Ascending aorta (tissue), 2 donors: Measurements from ENCODE around the gene ICA1. TPM values are rescaled to one million over a fixed set of nuclear protein-coding genes. Genes with fewer than 3 reads are reported as not detected.

Experiments
- DNase-seq, 2 donors: peaks; one replicate each; pipeline ENCODE4 v3.0.0-alpha.2; 2019; ENCODE audit warnings: low spot score in 2 of 2
- H3K27ac ChIP-seq, 2 donors: fragments of 200-600 bp; sonication (generic); one replicate each; pipeline ENCODE4 v1.5.1; 2016 to 2017; ENCODE audit warnings: mild to moderate bottlenecking in 1 of 2
- H3K27me3 ChIP-seq: fragments of 200-600 bp; sonication (generic); one replicate; pipeline ENCODE4 v1.5.1; 2017
- H3K36me3 ChIP-seq, 2 donors: fragments of 200-600 bp; sonication (generic); one replicate each; pipeline ENCODE4 v1.5.1; 2016
- H3K4me1 ChIP-seq, 2 donors: fragments of 200-600 bp; sonication (generic); one replicate each; pipeline ENCODE4 v1.5.1; 2016 to 2017; ENCODE audit warnings: mild to moderate bottlenecking in 1 of 2
- H3K4me3 ChIP-seq, 2 donors: fragments of 200-600 bp; sonication (generic); one replicate each; pipeline ENCODE4 v1.5.1; 2016 to 2017; ENCODE audit warnings: mild to moderate bottlenecking in 1 of 2
- H3K9me3 ChIP-seq, 2 donors: fragments of 200-600 bp; sonication (generic); one replicate each; pipeline ENCODE4 v1.5.1; 2016
- intact Hi-C: fragments of 100-400 bp; cut with DNase I; formaldehyde crosslinking; loops from one replicate; pipeline ENCODE4 v1.15.1; 2023
- total RNA-seq: library from RNA; depleted of rRNA; stranded (reverse); fragments of >200 nt; gene quantifications from one replicate; pipeline ENCODE4 v1.1.0, GENCODE V29; 2016
- TF ChIP-seq, protein P1 (sequence below), 3 experiments: fragments of 200-600 bp in 2 of 3; fragments of 450-650 bp in 1 of 3; sonication (generic) in 2 of 3; IDR thresholded peaks; one replicate each; pipeline ENCODE4 v1.5.1; 2016 to 2019; ENCODE audit warnings: antibody characterized with exemption in 3 of 3, mild to moderate bottlenecking in 1 of 3, moderate library complexity in 1 of 3

The ICA1 gene
- total RNA-seq, 1 donor from 2014 or later, result 18.3 TPM

DNA sequence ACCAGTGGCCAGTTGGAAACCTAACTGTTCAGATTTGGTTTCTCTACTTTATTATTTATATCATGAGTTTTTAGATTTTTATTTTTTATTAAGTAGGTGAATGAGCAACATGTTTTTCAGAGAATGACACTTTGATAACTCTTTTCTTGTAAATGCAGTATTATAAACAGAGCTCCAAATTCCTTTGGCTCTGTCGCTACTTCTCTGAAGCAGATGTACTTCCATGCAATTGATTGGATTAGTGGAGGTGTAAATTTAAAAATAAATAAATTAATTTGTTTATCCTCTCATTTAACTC lies 34.3 kb upstream of the ICA1 start:
- Histone ChIP-seq H3K27ac (no peak overlapping the region), H3K4me3 (no peak overlapping the region), H3K4me1 (no peaks in the 10 kb centered on the region), H3K9me3 (no peaks in the 10 kb centered on the region), H3K36me3 (no peaks in the 10 kb centered on the region), H3K27me3 (no peaks in the 10 kb centered on the region)
- TF ChIP-seq, protein P1, sequence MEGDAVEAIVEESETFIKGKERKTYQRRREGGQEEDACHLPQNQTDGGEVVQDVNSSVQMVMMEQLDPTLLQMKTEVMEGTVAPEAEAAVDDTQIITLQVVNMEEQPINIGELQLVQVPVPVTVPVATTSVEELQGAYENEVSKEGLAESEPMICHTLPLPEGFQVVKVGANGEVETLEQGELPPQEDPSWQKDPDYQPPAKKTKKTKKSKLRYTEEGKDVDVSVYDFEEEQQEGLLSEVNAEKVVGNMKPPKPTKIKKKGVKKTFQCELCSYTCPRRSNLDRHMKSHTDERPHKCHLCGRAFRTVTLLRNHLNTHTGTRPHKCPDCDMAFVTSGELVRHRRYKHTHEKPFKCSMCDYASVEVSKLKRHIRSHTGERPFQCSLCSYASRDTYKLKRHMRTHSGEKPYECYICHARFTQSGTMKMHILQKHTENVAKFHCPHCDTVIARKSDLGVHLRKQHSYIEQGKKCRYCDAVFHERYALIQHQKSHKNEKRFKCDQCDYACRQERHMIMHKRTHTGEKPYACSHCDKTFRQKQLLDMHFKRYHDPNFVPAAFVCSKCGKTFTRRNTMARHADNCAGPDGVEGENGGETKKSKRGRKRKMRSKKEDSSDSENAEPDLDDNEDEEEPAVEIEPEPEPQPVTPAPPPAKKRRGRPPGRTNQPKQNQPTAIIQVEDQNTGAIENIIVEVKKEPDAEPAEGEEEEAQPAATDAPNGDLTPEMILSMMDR (IDR thresholded peaks at IDR 0.05), result no peak
- DNase-seq, result no peak
- intact Hi-C loops, result no loop called here

DNA sequence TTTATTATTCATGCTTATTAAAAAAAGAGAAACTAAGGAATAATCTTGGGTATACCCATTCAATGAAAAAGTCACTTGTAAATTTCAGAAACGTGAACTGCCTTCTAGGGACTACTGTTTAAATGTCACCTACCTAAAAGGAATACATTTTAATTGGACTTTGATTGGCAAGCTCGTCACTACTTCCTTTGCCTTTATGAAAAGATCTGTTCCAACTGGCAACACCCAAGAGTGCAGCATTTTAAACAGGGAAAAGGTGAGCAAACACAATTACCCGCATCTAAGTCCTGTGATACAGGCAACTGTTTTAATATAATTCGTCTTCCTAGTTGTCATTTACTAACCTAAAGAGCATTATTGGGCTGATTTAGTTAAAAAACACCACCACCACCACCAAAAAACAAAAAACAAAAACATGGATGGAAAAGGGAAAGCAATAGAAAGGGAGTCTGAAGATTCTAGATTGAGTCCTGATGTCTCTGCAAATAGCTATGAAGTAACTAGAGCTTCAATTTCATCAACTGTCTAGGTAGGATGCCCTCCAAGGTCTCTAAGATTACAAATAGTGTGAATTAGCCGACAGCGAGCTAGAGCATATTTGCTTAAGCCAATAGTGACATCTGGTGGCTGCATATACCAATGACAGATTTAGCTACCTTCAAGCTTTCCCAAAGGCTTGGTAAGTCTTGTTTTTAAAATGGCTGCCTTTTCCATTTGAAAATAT lies 33.8 kb upstream of the ICA1 start:
- no peak overlapping the region for H3K4me3 ChIP-seq
- intact Hi-C loops, result no loop called here
- H3K9me3 ChIP-seq, result no peaks in the 10 kb centered on the region
- H3K4me1 ChIP-seq, result no peaks in the 10 kb centered on the region
- H3K27ac ChIP-seq, result no peak overlapping the region
- no peaks in the 10 kb centered on the region for H3K27me3 ChIP-seq
- H3K36me3 ChIP-seq, result no peaks in the 10 kb centered on the region
- TF ChIP-seq, protein P1 (IDR thresholded peaks at IDR 0.05), result peak; percentile 46 to 60 (median 51)
- no peak for DNase-seq

DNA sequence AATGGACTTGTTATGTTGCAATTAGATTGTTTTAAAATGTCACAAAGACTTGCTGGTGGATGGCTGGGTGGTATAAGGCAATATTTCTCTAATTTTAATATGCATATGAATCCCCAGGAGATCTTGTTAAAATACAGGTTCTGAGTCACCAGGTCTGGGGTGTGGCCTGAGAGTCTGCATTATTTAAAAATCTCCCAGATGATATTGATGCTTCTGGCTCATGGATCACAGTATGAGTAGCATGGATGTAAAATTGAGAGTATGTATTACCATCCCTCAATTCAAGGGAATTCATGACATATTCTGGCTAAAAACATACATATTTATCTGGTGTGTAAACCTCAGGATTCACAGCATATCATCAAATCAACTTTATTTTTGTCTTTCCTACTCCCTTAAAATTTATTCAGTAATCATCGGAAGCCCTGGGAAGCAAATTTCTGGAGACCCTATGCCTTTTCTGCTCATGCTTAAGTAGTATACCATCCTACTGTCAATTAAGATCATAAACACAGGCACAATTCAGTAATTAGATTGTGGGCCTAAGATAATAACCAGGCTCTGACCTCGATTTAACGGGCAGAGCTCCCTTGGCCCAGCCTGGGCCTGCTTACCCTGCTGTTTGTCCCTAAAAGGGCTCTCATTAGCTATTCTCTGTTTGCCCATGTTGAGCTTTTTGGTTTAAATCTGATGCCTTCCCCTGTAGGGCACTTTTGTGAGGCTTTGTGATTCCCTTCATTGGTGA lies 29.6 kb upstream of the ICA1 start:
- H3K27me3 ChIP-seq, result no peaks in the 10 kb centered on the region
- no peak for DNase-seq
- H3K9me3 ChIP-seq, result no peaks in the 10 kb centered on the region
- H3K4me3 ChIP-seq, result no peak overlapping the region
- intact Hi-C loops, result no loop called here
- H3K27ac ChIP-seq, result no peak overlapping the region
- H3K36me3 ChIP-seq, result no peaks in the 10 kb centered on the region
- no peaks in the 10 kb centered on the region for H3K4me1 ChIP-seq
- TF ChIP-seq, protein P1 (IDR thresholded peaks at IDR 0.05), result no peak

DNA sequence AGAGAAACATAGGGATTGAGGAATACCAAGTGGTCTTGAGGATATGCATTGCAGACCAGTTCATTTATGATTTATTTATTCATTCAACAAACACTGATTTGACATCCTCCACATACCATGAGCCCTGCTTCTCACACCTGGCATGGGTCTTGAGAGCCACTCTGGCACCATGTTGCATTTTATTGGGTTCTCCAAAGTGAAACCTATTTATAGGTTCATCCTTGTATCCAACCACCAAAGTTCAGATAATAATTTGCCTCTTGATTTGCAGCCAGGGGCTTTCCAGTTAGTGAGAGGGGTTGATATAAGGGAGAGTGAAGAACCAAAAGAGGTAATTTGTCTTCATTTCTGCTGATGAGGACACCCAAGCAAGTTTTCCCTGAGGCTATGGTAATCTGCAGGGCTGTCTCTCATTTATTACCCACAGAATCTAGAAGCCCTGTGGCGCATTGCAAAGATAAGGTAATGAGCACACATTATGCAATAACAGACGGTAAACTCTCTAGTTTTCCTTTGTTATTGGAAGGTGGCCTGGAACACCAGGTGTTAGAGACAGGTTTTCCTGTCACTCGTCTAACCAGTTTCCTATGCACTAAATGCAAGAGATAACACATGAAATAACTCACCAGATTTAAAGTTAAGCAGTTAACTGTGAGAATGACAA lies 28.8 kb upstream of the ICA1 start:
- intact Hi-C loops, result no loop called here

DNA sequence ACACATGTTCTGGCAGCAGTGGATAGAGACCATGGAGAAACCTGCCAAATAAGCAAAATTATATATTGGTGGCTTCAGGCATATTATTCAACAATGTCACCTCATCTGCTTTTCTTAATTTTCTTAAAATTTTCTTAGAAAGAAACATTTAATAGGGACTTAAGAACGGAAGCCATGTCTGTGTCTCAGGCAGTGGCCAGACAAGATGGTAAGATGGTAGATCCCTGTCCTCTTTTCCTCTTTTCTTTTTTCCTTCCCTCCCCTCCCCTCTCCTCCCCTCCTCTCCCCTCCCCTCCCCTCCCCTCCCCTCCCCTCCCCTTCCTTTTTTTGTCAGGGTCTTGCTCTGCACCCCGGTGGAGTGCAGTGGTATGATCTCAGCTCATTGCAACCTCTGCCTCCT lies 24.2 kb upstream of the ICA1 start:
- Histone ChIP-seq H3K36me3 (no peaks in the 10 kb centered on the region), H3K4me3 (no peak overlapping the region), H3K27me3 (no peaks in the 10 kb centered on the region), H3K27ac (no peak overlapping the region), H3K9me3 (no peaks in the 10 kb centered on the region), H3K4me1 (no peaks in the 10 kb centered on the region)
- intact Hi-C loops, result no loop called here
- DNase-seq, result no peak
- TF ChIP-seq, protein P1 (IDR thresholded peaks at IDR 0.05), result no peak

More for the DNA sequence above, 28.8 kb upstream of the ICA1 start:
- H3K27ac ChIP-seq, result no peak overlapping the region
- H3K27me3 ChIP-seq, result no peaks in the 10 kb centered on the region
- no peaks in the 10 kb centered on the region for H3K9me3 ChIP-seq
- H3K4me3 ChIP-seq, result no peak overlapping the region
- no peak for DNase-seq
- H3K36me3 ChIP-seq, result no peaks in the 10 kb centered on the region
- H3K4me1 ChIP-seq, result no peaks in the 10 kb centered on the region
- TF ChIP-seq, protein P1 (IDR thresholded peaks at IDR 0.05), result no peak
